Fibroblast of lung (primary cell): ENCODE measurements around the gene OGDH. TPM values are rescaled to one million over a fixed set of nuclear protein-coding genes. Genes with fewer than 3 reads are reported as not detected.

Experiments used
- DNase-seq, 2 donors: peaks; one replicate each; pipeline versions ENCODE4 v3.0.0 to v3.0.0-alpha.2; 2010; ENCODE audit warnings: low read depth in 2 of 2
- H2AFZ ChIP-seq: 2 replicates; pipeline ENCODE4 v1.5.1; 2012; ENCODE audit warnings: low read length, control low read depth, inconsistent platforms
- H3K27ac ChIP-seq: 2 replicates; pipeline ENCODE4 v1.5.1; 2011; ENCODE audit warnings: low read length, control low read depth; ENCODE audit not compliant: insufficient read depth
- H3K27me3 ChIP-seq: 2 replicates; pipeline ENCODE4 v1.5.1; 2011; ENCODE audit warnings: mild to moderate bottlenecking, low read length; ENCODE audit not compliant: control insufficient read depth, insufficient read depth
- H3K36me3 ChIP-seq: 2 replicates; pipeline ENCODE4 v1.5.1; 2011; ENCODE audit warnings: low read length; ENCODE audit not compliant: control insufficient read depth, insufficient read depth
- H3K4me1 ChIP-seq: 2 replicates; pipeline ENCODE4 v1.5.1; 2011; ENCODE audit warnings: low read length; ENCODE audit not compliant: control insufficient read depth, insufficient read depth; ENCODE audit errors: extremely low read depth
- H3K4me2 ChIP-seq: 2 replicates; pipeline ENCODE4 v1.5.1; 2011; ENCODE audit warnings: low read length, control low read depth; ENCODE audit not compliant: insufficient read depth; ENCODE audit errors: extremely low read depth
- H3K4me3 ChIP-seq, 4 experiments: fragments of 200-600 bp in 1 of 4; sonication (generic) in 1 of 4; replicated peaks in 1 of 4; 2 replicates each; pipeline ENCODE4 v1.5.1; 2011 to 2016; ENCODE audit warnings: low read length in 4 of 4, low read depth in 3 of 4, mild to moderate bottlenecking in 3 of 4, control low read depth in 2 of 4, inconsistent platforms in 1 of 4, mixed read lengths in 1 of 4; ENCODE audit not compliant: insufficient read depth in 1 of 4; ENCODE audit errors: control extremely low read depth in 1 of 4
- H3K79me2 ChIP-seq: 2 replicates; pipeline ENCODE4 v1.5.1; 2012; ENCODE audit warnings: mild to moderate bottlenecking, low read length, inconsistent platforms; ENCODE audit not compliant: control insufficient read depth, insufficient read depth
- H3K9ac ChIP-seq: 2 replicates; pipeline ENCODE4 v1.5.1; 2011; ENCODE audit warnings: mild to moderate bottlenecking, low read length, control low read depth; ENCODE audit not compliant: insufficient read depth
- H3K9me3 ChIP-seq: 2 replicates; pipeline ENCODE4 v1.5.1; 2012; ENCODE audit warnings: low read depth, low read length; ENCODE audit not compliant: control insufficient read depth, insufficient read depth
- H4K20me1 ChIP-seq: 2 replicates; pipeline ENCODE4 v1.5.1; 2011; ENCODE audit warnings: low read length; ENCODE audit not compliant: control insufficient read depth, insufficient read depth; ENCODE audit errors: extremely low read depth
- EZH2 ChIP-seq: IDR thresholded peaks from 2 replicates; pipeline ENCODE4 v1.5.1; 2012; ENCODE audit warnings: low read length, control low read depth, mild to moderate bottlenecking; ENCODE audit errors: missing control alignments
- polyA plus RNA-seq, 2 donors: library from polyadenylated mRNA; depleted of rRNA in 1 of 2; stranded (reverse) in 1 of 2; unstranded in 1 of 2; fragments of >200 nt; gene quantifications; 2 replicates each; pipeline ENCODE4 v1.2.1, GENCODE V29; 2011 to 2012; ENCODE audit warnings: missing spikeins in 1 of 2
- total RNA-seq: library from RNA; depleted of rRNA; stranded (reverse); fragments of >200 nt; gene quantifications from 2 replicates; pipeline ENCODE4 v1.2.1, GENCODE V29; 2014
- TF ChIP-seq, protein P1 (sequence below), 2 donors: IDR thresholded peaks in 1 of 2; conservative IDR thresholded peaks in 1 of 2; 1 replicate in 1 of 2; 2 replicates in 1 of 2; pipeline ENCODE4 v1.5.1; 2011 to 2012; ENCODE audit warnings: low read length in 2 of 2, control low read depth in 1 of 2, inconsistent platforms in 1 of 2, low read depth in 1 of 2, mild to moderate bottlenecking in 1 of 2

The OGDH gene
- total and polyA plus RNA-seq, 2 donors (not counting 1 experiment from before 2014, with no cell fraction given): 60.8 to 69.2 TPM

DNA sequence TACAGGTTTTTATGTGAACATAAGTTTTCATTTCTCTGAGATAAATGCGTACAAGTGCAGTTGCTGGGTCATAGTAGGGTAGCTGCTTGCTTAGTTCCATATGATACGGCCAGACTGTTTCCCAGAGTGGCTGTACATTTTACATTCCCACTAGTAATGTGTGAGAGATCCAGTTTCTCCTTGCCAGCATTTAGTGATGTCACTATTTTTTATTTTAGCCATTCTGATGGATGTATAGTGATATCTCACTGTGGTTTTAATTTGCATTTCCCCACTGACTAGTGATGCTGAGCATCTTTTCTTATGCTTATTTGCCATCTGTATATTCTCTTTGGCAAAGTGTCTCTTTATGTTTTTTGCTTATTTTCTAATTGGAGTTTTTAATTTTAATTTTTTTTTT, 146.4 kb downstream of the OGDH start:
- Histone ChIP-seq H3K9ac (no peak overlapping the region), H3K27ac (no peak overlapping the region), H3K4me3 (no peak overlapping the region), H3K36me3 (peaks cover 7% of the 10 kb centered on the region), H3K27me3 (no peaks in the 10 kb centered on the region), H2AFZ (no peak overlapping the region), H3K4me2 (no peak overlapping the region), H3K9me3 (no peaks in the 10 kb centered on the region), H3K4me1 (peaks cover 7% of the 10 kb centered on the region), H4K20me1 (no peaks in the 10 kb centered on the region), H3K79me2 (peaks cover 42% of the 10 kb centered on the region)
- TF ChIP-seq EZH2: no peak
- TF ChIP-seq, protein P1, sequence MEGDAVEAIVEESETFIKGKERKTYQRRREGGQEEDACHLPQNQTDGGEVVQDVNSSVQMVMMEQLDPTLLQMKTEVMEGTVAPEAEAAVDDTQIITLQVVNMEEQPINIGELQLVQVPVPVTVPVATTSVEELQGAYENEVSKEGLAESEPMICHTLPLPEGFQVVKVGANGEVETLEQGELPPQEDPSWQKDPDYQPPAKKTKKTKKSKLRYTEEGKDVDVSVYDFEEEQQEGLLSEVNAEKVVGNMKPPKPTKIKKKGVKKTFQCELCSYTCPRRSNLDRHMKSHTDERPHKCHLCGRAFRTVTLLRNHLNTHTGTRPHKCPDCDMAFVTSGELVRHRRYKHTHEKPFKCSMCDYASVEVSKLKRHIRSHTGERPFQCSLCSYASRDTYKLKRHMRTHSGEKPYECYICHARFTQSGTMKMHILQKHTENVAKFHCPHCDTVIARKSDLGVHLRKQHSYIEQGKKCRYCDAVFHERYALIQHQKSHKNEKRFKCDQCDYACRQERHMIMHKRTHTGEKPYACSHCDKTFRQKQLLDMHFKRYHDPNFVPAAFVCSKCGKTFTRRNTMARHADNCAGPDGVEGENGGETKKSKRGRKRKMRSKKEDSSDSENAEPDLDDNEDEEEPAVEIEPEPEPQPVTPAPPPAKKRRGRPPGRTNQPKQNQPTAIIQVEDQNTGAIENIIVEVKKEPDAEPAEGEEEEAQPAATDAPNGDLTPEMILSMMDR (conservative IDR thresholded peaks at IDR 0.05 in 1 of 2, IDR thresholded peaks at IDR 0.05 in 1 of 2; ENCODE audit: low read depth in 1 of 2, low read length in 2 of 2): no peak
- DNase-seq: no peak

DNA sequence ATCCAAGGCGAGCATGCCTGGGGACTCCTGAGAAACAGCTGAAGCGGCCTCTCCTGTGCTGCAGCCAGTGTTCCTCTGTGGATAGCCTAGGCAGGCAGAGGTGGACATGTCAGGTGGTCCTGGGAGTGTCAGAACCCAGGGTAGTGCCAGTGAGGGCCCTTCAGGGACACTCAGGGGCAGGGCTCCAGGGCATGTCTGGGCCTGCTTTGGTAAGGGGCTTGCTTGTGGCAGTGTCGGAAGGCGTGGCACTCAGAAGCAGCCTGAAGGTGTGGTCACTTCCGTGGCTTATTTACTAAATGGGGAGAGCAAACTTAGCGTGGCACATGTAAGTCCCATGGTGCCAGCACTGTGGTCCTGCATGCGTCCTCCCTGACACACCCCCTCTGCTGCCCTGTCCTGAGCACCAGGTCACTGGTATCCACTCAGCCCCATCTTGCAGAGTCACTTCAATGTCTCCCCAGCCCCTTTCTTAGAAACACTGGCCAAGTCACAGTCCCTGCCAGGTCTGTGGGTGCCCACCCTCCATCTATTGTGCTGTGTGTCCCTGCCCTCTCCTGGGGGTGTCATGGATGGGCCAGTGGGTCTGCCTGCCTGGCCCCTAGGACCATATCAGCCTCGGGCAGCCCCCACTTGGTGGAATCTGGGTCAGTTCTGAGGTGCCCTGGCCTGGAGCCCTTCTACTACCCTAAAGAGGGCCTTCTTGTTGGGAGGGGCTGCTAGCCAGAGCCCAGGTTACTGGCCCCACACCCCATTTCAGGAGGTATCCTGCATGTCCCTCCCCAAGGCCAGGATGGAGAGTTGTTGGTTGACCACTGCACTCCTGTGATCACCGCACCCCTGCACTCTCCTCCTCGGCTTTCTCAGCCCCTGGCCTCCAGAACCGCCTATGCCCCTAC, 148.6 kb downstream of the OGDH start:
- H3K4me3 ChIP-seq: no peak overlapping the region
- no peak overlapping the region for H3K4me2 ChIP-seq
- H3K36me3 ChIP-seq: peaks cover 10% of the 10 kb centered on the region
- no peak overlapping the region for H2AFZ ChIP-seq
- TF ChIP-seq, protein P1 (conservative IDR thresholded peaks at IDR 0.05 in 1 of 2, IDR thresholded peaks at IDR 0.05 in 1 of 2; ENCODE audit: low read depth in 1 of 2, low read length in 2 of 2): no peak
- no peak for TF ChIP-seq EZH2
- H3K9me3 ChIP-seq: no peaks in the 10 kb centered on the region
- H3K27ac ChIP-seq: no peak overlapping the region
- no peak overlapping the region for H3K9ac ChIP-seq
- H3K27me3 ChIP-seq: no peaks in the 10 kb centered on the region
- H4K20me1 ChIP-seq: no peaks in the 10 kb centered on the region
- H3K4me1 ChIP-seq: peaks cover 2% of the 10 kb centered on the region
- no peak for DNase-seq
- peaks cover 30% of the 10 kb centered on the region for H3K79me2 ChIP-seq

DNA sequence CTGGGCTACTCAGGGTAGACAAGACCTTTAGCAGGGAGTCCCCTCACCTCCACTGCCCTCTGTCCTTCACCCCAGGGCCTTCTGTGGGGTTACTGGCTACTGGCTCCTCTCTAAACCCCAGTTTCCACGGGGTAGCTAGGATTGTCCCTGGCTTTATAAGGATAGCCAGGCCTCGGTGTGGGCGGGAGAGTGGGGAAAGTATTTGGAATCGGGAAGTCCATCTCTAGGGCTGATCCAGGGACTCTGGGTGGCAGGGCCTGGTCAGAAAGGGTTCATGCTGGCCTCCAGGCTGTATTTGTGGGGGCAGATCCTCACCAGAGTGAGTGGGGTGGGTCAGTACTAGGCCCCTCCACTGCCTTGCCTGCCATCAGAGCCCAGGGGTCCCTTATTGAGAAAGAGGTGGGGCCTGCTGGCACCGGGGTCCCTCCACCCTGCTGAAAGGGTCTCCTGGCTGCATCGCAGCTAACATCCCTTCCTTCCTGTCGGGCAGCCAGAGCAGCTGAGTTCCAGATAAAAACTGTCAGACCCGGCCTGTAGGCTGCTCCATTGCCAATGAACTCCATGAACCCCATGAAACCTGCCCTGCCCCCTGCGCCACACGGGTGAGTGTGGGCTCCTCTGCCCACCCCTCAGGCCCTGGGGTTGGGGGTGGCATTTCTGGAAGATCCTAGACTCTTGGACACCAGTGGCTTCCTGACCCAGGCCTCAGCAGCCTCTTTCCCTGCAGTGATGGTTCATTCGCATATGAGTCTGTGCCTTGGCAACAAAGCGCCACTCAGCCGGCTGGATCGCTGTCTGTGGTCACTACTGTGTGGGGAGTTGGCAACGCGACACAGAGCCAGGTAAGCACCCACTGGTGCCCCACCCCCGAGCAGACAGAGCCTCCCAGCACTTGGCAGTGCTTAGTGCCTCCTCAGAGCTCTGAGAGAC, 149.5 kb downstream of the OGDH start:
- no peak overlapping the region for H3K27ac ChIP-seq
- no peak overlapping the region for H3K4me2 ChIP-seq
- TF ChIP-seq, protein P1 (conservative IDR thresholded peaks at IDR 0.05 in 1 of 2, IDR thresholded peaks at IDR 0.05 in 1 of 2; ENCODE audit: low read depth in 1 of 2, low read length in 2 of 2): no peak
- TF ChIP-seq EZH2: no peak
- no peak overlapping the region for H3K9ac ChIP-seq
- H3K79me2 ChIP-seq: peaks cover 21% of the 10 kb centered on the region
- H3K9me3 ChIP-seq: no peaks in the 10 kb centered on the region
- no peak overlapping the region for H3K4me3 ChIP-seq
- no peak for DNase-seq
- peaks cover 2% of the 10 kb centered on the region for H3K4me1 ChIP-seq
- peaks cover 15% of the 10 kb centered on the region for H3K36me3 ChIP-seq
- no peak overlapping the region for H2AFZ ChIP-seq
- no peaks in the 10 kb centered on the region for H4K20me1 ChIP-seq
- no peaks in the 10 kb centered on the region for H3K27me3 ChIP-seq
